Measurements from ENCODE around the gene ERN1.

The ERN1 gene

GRCh38 chr17:64004218-64004770 is 125.7 kb downstream of the ERN1 start:
- DNase-seq (ENCODE audit: low spot score), result no peak

DNA sequence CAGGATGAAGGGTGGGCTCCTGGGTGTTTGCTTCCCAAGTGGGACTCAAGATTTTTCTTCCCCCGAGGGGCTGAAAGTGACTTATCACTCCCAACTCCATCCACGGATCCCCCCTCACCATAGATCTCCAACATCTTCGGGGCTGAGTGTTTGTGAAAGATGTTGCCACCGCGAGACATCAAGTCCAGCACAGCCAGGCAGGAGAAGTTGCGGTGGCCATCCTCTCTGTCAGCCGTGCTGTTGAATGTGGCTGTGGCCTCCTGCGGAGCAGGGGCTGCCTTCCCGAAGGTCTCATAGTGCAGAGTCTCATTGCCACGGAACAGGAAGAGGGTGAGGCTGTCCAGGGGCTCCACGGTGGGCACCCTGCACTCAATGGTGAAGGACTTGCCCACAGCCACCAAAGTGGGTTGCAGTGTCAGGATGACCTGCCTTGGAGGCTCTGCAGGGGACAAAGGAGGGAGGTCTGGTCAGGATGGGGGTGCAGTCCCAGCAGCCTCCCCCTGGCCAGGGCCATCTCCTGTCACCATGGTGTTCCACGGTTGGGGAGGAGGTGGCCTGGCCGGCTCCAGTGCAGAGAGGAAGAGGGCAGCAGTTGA is 126.3 kb downstream of the ERN1 start:
- no peak for DNase-seq (ENCODE audit: low spot score)

DNA sequence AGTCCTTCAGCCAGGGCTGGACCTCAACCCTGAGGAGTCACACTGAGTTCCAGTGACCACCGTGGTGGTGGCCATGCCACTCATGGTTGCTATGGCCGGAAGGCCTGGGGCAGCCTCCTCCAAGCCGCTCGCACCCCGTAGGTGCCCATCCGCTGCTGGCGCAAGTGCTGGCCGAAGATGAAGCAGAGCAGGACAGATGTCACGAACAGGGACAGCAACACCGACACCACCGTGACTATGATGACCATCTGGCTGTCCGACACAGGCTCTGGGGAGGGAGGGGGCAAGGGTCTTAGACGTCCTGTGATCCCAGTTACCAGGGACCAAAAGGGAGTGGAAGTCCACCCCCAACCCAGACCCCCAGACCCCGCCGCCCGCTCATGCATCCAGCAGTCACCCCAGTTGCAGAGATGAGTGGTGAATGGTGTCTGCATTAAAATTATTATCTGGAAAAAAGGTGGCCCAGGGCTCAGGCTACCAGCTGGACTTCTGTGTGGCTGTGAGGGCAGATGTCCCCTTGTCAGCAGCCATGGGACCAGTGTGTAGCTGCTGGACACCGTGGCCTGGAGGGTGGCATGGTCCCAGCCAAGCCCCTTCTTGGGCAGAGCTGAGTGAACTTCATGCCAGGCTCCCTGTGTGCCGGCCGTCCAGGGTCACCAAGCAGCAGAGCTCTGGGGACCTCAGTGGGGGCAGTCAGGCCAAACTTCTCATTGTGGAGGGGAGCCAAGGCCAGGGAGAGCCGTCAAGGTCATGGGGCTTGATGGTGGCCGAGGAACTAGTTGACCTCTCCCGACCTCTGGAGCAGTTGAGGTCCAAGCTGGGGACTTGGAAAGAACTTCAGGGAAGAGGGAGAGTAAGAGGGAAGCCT is 127.1 kb downstream of the ERN1 start:
- no peak for DNase-seq (ENCODE audit: low spot score)

DNA sequence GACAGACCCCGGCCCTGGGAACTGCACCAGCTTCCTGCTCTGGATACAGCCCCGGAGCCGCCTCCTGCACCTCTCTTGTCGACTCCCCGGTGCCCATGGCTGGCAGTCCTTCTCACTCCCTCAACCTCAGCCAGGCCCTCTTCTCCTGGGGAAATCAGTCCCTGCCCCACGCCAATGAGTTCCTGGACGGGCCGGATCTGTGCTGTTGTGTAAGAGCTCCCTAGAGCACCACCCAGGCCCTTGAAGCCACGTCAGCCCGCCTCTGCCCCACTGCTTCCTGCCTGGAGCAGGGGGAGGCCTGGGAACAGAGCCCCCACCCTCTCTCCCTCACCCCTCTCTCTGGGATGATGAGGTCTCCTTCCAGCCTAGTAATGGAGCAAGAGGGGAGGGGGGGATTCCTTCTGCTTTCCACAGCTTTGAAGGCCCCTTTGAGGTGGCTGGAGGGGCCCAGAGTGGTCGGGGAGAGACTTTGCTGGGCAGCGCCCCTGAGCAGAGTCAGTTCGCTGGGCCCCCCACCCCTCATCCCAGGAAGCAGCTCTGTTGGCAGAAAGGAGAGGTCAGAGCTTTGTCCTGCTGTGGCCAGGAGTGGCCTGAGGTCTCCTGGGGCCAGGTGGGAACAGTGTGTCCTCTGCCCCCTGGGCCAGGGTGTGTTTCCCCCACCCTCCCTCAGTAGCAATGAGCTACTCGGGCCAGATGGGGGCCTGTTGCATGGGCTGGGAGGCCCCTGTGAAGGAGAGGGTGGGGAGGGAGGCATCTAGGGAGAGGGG is 128.0 kb downstream of the ERN1 start:
- no peak for DNase-seq (ENCODE audit: low spot score)

DNA sequence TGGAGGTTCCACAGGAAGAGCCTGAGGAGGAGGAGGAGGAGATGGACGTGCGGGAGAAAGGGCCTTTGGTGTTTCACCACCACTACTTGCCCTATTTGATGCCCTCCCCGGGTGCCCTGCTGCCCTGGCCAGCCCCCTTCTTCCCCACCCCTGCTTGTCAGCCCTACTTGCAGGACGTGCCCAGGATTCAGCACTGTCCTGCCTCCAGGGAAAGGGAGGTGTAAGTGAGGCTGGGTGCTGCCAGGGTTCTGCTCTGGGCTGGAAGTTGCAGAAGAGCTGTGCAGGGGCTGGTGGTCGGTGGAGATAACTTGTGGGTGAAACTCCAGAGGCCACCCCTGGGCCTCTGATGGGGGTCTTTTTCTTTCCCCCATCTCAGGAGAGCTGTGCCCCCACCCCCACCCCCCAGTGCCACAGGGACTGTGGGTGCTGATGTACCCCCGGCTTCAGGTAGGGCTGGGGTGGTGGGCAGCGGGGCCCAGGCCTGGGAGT is 128.8 kb downstream of the ERN1 start:
- no peak for DNase-seq (ENCODE audit: low spot score)

DNA sequence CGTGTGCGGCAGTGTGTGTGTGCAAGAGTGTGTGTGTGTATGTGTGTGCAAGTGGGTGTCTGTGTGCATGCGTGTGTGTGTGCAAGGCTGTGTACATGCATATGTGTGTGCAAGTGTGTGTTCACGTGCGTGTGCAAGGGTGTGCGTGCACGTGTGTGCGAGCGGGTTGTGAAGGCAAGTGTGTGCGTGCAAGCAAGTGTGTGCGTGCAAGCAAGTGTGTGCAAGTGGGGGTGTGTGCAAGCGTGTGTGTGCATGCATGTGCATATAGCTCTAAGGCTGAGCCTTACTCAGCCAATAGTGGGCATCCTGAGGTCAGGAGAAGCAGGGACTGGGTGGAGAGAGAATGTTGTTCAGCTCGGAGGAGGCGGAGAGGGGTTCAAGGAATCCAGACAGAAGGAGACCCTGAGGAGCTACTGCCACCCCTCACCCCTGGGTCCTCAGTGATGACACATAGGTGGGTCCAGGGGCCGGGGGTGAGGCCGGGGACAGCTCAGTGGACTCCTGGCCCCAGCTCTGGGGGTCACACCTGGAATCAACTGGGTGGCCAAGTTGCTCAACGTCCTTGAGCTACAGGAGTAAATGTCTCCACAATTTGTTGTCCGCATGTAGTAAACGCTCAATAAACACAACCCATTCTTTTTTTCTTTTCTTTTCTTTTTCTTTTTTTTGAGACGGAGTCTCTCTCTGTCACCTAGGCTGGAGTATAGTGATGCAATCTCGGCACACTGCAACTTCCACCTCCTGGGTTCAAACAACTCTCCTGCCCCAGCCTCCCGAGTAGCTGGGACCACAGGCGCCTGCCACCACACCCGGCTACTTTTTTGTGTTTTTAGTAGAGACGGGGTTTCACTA is 130.0 kb downstream of the ERN1 start:
- no peak for DNase-seq (ENCODE audit: low spot score)

DNA sequence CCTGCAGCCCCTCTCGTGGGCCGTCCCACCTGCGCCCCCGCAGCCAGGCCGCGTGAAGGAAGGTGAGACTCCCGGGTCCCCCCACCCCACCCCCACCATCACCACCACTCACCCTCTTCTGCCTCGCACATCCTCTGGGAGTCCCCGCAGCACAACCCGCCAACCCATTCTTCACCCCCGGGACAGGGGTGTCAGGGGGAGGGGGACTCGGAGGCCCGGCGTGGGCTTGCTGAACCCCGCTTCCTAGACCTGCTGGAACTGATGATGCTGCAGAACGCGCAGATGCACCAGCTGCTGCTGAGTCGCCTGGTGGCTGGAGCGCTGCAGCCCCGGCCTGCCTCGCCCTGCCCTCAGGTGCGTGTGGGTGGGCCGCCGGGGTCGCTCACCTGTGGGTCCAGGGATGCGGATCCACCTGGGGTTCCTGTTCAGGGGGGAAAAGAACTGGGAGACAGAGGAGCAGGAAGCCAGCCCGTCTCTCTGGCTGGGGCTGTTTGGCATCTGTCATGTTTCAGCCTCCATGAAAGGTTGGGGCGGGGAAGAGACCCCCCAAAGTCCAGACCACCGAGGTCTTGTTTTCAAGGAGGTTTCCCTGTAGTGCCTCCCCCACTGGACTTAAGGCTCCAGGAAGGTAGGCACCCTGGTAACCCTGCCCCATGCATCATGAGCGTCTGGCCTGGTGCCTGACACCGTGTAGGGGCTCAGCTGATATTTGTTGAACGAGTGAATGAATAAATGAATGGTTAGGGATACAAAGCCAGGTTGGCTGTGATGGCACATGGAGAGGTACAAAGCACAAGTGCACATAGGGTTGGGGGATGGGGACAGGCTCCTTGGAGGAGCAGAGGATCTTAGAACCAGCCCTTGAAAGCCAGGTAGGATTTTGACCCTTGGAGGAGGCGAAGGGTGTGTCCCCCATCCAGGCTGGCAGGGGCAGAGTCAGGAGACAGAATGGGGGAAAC is 130.9 kb downstream of the ERN1 start:
- DNase-seq (ENCODE audit: low spot score), result no peak

GRCh38 chr17:63998050-63998720 is 131.8 kb downstream of the ERN1 start, which contains the start of gene PRR29:
Gene PRR29 (plus strand): TSS chr17:63998351. CDS start chr17:63998365, 14 bp downstream.
- peak; percentile 49 for DNase-seq (ENCODE audit: low spot score)

GRCh38 chr17:63997341-63998048 is 132.4 kb downstream of the ERN1 start:
- DNase-seq (ENCODE audit: low spot score), result no peak

GRCh38 chr17:63996430-63997182 is 133.3 kb downstream of the ERN1 start:
- DNase-seq (ENCODE audit: low spot score), result no peak

- no peak for DNase-seq (ENCODE audit: low spot score)
Observed at GRCh38 chr17:63995626-63996025, 134.3 kb downstream of the ERN1 start.

- no peak for DNase-seq (ENCODE audit: low spot score)
Observed at GRCh38 chr17:63993368-63993985, 136.5 kb downstream of the ERN1 start.

GRCh38 chr17:63991611-63992010 is 138.3 kb downstream of the ERN1 start:
- DNase-seq (ENCODE audit: low spot score), result no peak

DNA sequence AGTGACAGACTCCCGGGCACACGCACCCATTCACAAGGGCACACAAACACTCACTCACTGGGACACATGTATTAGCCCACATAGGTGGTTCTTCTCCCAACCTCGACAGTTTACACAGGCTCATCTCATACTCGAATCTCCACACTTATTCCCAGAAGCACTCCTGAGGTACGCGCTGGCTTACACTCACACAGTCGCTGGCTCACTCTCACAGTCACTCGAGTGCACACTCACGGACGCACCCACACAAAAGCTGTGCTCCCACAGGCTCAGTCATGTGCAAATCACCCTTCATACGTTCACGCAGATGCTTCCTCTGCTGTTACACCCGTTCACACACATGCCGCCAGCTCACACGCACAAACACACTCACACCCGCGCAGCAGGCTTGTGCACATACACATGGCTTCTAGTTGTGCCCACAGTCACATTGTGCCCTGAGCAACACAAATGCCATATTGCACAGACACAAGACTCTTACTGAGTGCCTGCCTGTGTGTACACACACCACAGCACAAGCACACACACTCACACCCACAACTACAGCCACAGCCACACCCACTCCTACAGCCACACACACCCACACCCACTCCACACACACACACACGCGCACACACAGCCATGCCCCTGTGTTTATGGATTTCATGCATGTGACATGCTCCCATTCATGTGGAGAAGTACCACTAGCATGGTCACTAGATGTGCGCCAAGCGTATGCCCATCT is 140.2 kb downstream of the ERN1 start:
- DNase-seq (ENCODE audit: low spot score), result no peak

Data from SW480 (cell line).